Prostate gland (tissue), 2 donors: ENCODE measurements around the gene ZBTB8OS. TPM values are rescaled to one million over a fixed set of nuclear protein-coding genes. Genes with fewer than 3 reads are reported as not detected.
"Not testable (repeated sequence)": the region's sequence is repeated elsewhere in the genome, so short reads cannot be mapped to it uniquely, and the experiment has no call there.

Experiments
- DNase-seq: peaks from one replicate; pipeline ENCODE4 v3.0.0-alpha.2; 2019; ENCODE audit warnings: low spot score
- H3K27ac ChIP-seq, 2 donors: fragments of 200-600 bp; sonication (generic); 2 replicates each; pipeline ENCODE4 v1.5.1; 2017 to 2019
- H3K27me3 ChIP-seq: fragments of 200-600 bp; sonication (generic); replicated peaks from 2 replicates; pipeline ENCODE4 v1.5.1; 2019; ENCODE audit not compliant: insufficient read depth
- H3K36me3 ChIP-seq, 2 donors: fragments of 200-600 bp; sonication (generic); 1 replicate in 1 of 2; 2 replicates in 1 of 2; pipeline versions ENCODE4 v1.5.1 to v1.8.1; 2017 to 2019
- H3K4me1 ChIP-seq: fragments of 200-600 bp; sonication (generic); replicated peaks from 2 replicates; pipeline ENCODE4 v1.5.1; 2019
- H3K4me3 ChIP-seq, 2 donors: fragments of 200-600 bp; sonication (generic); 2 replicates each; pipeline ENCODE4 v1.5.1; 2017 to 2019
- H3K9me3 ChIP-seq: fragments of 200-600 bp; sonication (generic); 2 replicates; pipeline ENCODE4 v1.5.1; 2017
- CTCF ChIP-seq, 4 experiments: fragments of 200-600 bp in 2 of 4; fragments of 450-650 bp in 2 of 4; sonication (generic) in 2 of 4; IDR thresholded peaks; 1 replicate in 3 of 4; 2 replicates in 1 of 4; pipeline ENCODE4 v1.5.1; 2016 to 2019; ENCODE audit warnings: antibody characterized with exemption in 4 of 4, mild to moderate bottlenecking in 2 of 4, moderate library complexity in 2 of 4
- POLR2A ChIP-seq: fragments of 450-650 bp; IDR thresholded peaks from one replicate; pipeline ENCODE4 v1.6.1; 2016; ENCODE audit warnings: antibody characterized with exemption, mild to moderate bottlenecking
- POLR2AphosphoS5 ChIP-seq: sonication (generic); formaldehyde crosslinking; IDR thresholded peaks from one replicate; pipeline ENCODE4 v1.6.1; 2017; ENCODE audit warnings: antibody characterized with exemption
- WGBS: methylation state at CpG from one replicate; pipeline ENCODE4 v1.1.5; 2018; 5-methylcytosine and 5-hydroxymethylcytosine counted together
- intact Hi-C: fragments of 100-400 bp; cut with DNase I; formaldehyde crosslinking; loops from one replicate; pipeline ENCODE4 v1.14.2; 2022
- total RNA-seq, 2 donors: library from RNA; depleted of rRNA; stranded (reverse); fragments of >200 nt; gene quantifications; one replicate each; pipeline ENCODE4 v1.1.0, GENCODE V29; 2016

The ZBTB8OS gene
- total RNA-seq, 2 donors from 2014 or later, result 32.7 to 38.7 TPM

GRCh38 chr1:32650752-32651460 lies 556 bp upstream of the ZBTB8OS start, which contains the start of gene RBBP4:
Gene RBBP4, plus strand, starts transcription at chr1:32651208. Its CDS starts 99 bp downstream, at chr1:32651307.
- peak; percentile 98 for DNase-seq
- peak within 1 kb of the TSS; percentile 100 for H3K27ac ChIP-seq
- under 1% methylated on average over 44 of the region's 67 CpGs for WGBS
- H3K4me1 ChIP-seq, result peaks cover 9% of the 10 kb centered on the region
- intact Hi-C loops, result loop anchor here (2.0 kb wide), 1 partner anchor 52 kb away; the partner anchor contains the start of gene SYNC
- H3K36me3 ChIP-seq, result no peaks in the 10 kb centered on the region
- TF ChIP-seq CTCF (IDR thresholded peaks at IDR 0.05) (peak in 2 of 4 experiments; percentile 3 to 14), POLR2AphosphoS5 (peak; percentile 92), POLR2A (peak; percentile 84)
- H3K27me3 ChIP-seq, result no peaks in the 10 kb centered on the region
- peak within 1 kb of the TSS; percentile 87 for H3K4me3 ChIP-seq
- no peaks in the 10 kb centered on the region for H3K9me3 ChIP-seq

GRCh38 chr1:32647308-32648134 lies 2.8 kb downstream of the ZBTB8OS start:
- Histone ChIP-seq H3K27ac (no peak overlapping the region), H3K4me1 (peaks cover 3% of the 10 kb centered on the region), H3K36me3 (no peaks in the 10 kb centered on the region), H3K9me3 (no peaks in the 10 kb centered on the region), H3K27me3 (no peaks in the 10 kb centered on the region), H3K4me3 (no peak overlapping the region)
- DNase-seq, result no peak
- intact Hi-C loops, result no loop called here
- 86% methylated on average over 6 of the region's 6 CpGs for WGBS
- TF ChIP-seq CTCF (IDR thresholded peaks at IDR 0.05), result no peak
- TF ChIP-seq POLR2A, result no peak
- no peak for TF ChIP-seq POLR2AphosphoS5

GRCh38 chr1:32644426-32644825 lies 5.9 kb downstream of the ZBTB8OS start:
- Histone ChIP-seq H3K27ac (no peak overlapping the region), H3K36me3 (no peaks in the 10 kb centered on the region), H3K27me3 (no peaks in the 10 kb centered on the region), H3K4me1 (no peaks in the 10 kb centered on the region), H3K9me3 (no peaks in the 10 kb centered on the region), H3K4me3 (no peak overlapping the region)
- 81% methylated on average over 4 of the region's 4 CpGs for WGBS
- no peak for TF ChIP-seq CTCF (IDR thresholded peaks at IDR 0.05)
- DNase-seq, result no peak
- intact Hi-C loops, result no loop called here

- H3K4me1 ChIP-seq, H3K27ac ChIP-seq, H3K9me3 ChIP-seq, H3K4me3 ChIP-seq, H3K36me3 ChIP-seq, H3K27me3 ChIP-seq, DNase-seq, intact Hi-C loops: not testable (repeated sequence)
- WGBS, result 73% methylated on average over 8 of the region's 8 CpGs
Measured at GRCh38 chr1:32642292-32642827, 8.0 kb downstream of the ZBTB8OS start.

GRCh38 chr1:32639489-32640075 lies 10.8 kb downstream of the ZBTB8OS start:
- intact Hi-C loops, result no loop called here
- TF ChIP-seq POLR2AphosphoS5 (no peak), POLR2A (no peak), CTCF (IDR thresholded peaks at IDR 0.05) (no peak)

More at GRCh38 chr1:32639489-32640075, 10.8 kb downstream of the ZBTB8OS start:
- no peak overlapping the region for H3K4me3 ChIP-seq
- no peaks in the 10 kb centered on the region for H3K9me3 ChIP-seq
- H3K27me3 ChIP-seq, result no peaks in the 10 kb centered on the region
- H3K4me1 ChIP-seq, result no peaks in the 10 kb centered on the region
- H3K27ac ChIP-seq, result no peak overlapping the region
- 100% methylated on average over 1 of the region's 1 CpG for WGBS
- DNase-seq, result no peak
- H3K36me3 ChIP-seq, result no peaks in the 10 kb centered on the region
